Astrocyte of the hippocampus (primary cell): ENCODE results near the gene IL26.
"Not testable (repeated sequence)": the region's sequence is repeated elsewhere in the genome, so short reads cannot be mapped to it uniquely, and the experiment has no call there.

Experiments used
- DNase-seq: peaks from one replicate; pipeline ENCODE4 v3.0.0; 2011; ENCODE audit warnings: low read depth, low spot score

The IL26 gene

GRCh38 chr12:68199127-68199526 is 26.5 kb downstream of the IL26 start:
- DNase-seq, result no peak

GRCh38 chr12:68198507-68199086 is 27.0 kb downstream of the IL26 start:
- no peak for DNase-seq

DNA sequence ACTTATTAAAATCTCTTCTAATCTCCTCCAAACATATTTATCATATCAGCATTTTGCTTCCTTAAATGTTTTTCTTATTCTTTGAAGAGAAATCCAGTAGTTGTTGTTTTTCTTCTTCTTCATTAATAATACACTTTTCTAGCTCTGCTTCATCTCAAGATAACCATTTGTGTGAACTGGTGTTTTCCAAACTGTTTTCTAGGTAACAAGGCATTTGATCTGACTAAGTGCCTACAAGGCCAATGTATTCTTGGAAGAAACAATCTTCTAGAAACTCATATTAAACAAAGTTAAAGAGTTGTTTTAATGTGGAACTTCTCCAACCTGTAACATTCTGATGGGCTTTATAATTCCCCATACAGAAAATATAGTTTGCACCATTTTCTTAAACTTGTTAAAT is 35.3 kb downstream of the IL26 start:
- DNase-seq, result no peak

DNA sequence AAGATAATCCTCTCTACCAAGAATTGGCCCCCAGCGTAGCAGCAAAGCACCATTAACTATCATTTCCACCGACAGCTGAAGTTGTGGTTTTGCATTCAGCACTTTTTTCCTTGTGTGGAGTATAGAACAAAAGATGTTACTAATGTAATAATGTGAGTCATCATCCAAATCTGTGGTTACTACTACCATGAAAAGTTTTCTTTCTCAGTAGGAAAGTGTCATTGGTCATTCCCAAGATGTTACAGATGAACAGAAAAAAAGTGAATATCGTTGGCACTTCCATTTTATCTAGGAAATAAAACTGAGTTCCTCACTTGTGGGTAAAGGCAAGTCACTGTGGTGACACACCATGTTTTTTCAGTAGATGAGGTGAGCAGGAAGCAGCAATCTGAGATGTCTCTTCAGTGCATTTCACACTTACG is 35.8 kb downstream of the IL26 start:
- peak; percentile 74 for DNase-seq

GRCh38 chr12:68185598-68185997 is 40.0 kb downstream of the IL26 start:
- DNase-seq, result no peak

DNA sequence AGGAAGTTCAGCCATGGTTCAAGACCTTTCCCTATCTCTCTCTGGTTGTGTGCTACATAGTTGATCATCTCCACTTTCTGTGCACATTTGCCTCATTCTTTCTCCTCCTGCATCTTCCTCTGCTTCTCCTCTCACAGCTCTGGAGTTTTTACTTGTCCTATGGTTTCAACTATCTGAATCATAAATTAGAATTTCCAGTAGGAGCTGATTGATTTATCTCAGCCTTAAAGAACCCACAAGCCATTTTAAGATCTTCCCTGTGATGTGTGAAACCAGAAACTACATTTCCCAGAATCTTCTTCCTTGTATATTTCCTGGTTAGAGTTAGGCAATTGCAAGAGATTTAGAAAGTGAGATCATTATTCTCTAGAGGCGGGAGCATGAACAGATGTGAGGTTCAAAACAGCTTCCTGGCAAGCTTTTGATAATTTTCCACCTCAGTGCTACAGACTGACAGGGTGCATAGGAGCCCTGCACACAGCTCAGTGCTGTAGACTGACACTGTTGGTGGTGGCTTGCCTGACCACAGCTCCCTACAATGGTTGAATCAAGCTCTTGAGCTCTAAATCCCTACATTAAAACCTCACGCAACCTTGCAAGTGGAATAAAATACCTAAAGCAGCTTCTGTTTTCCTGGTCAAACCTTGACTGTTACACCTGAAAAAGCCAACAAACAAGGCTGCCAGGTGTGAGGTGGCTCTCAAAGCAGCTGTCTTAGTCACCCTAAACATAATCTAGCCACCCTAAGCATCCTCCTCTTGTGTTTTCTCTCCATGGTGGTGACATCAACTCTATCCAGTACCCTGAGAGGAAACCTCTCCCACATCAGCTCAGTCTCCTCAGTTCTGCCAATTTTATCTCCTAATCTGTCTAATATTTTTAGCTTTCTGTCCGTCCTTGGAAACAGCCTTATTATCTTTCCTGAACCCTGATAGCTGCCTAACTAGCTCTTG is 44.5 kb downstream of the IL26 start:
- DNase-seq, result peak; percentile 16

GRCh38 chr12:68178774-68179439 is 46.7 kb downstream of the IL26 start:
- DNase-seq, result no peak

DNA sequence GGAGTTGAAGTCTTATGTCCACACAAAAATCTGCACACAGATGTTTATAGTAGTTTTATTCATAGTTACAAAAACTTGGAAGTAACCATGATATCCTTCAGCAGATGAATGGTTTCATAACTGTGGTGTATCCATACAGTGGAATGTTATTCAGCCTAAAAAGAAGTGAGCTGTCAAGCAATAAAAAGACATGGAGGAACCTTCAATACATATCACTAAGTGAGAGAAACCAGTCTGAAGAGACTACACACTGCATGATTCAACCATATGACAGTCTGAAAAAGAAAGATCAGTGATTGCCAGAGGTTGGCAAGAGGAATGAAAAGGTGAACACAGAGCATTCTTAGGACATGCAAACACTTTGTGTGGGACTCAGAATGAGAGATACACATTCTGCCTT is 47.4 kb downstream of the IL26 start:
- no peak for DNase-seq

DNA sequence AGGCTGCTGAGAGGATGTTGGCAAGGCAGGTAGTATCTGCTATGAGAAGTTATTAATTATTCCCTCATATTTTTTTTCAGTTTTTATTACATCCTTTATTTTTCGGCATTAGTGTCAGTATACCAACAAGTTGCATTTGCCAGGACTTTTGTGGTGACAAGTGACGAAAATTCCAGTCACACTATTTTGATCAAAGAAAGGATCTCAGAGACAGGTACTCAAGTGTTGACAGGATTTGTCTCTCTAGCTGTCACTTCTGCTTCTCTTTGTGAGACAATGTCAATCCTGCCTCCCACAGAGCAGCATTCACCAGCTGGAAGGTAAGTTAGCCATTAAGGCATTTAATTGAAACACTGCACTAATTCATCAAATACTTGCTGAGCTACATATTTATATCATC is 48.0 kb downstream of the IL26 start:
- DNase-seq, result no peak

DNA sequence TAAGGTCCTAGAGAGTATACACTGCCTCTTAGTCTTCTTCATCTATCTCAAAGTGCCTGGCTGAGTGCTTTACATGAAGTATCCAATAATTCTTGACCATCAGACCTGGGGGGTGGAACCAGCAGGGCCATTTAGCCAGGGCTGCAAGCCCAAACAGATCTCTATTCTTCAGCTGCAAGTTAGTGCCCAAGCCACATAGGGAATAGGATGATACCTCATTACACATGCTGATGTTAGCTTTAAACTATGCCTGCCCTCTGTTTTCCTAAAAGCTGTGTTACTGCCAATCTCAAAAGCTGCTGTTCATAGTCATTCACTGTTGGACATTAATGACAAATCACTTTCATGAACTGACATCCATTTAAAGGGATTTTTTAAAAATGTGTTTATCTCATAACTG is 49.4 kb downstream of the IL26 start:
- peak; percentile 50 for DNase-seq

GRCh38 chr12:68175557-68176061 is 50.0 kb downstream of the IL26 start:
- peak; percentile 16 for DNase-seq

GRCh38 chr12:68174761-68175160 is 50.8 kb downstream of the IL26 start:
- not testable (repeated sequence) for DNase-seq

- no peak for DNase-seq
These were observed 51.8 kb downstream of the IL26 start for GRCh38 chr12:68173792-68174191.

DNA sequence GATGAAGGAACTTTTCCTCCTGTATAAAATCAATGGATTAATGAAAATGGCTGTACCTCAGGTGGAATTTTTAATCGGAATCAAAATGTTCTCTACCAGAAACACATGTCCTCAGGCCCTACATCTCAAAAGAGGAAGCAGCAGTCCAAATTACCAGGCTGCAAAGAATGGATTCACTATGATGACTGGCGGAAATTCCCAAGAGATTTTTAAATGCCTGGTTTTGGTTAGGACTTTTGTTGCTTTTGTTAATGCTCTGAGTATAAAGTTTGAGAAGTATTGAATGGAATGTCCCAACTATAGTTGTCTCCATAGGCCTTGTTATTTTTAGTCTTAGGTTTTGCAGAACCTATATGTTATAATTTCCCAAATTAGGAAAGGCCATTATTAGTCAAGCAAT is 54.9 kb downstream of the IL26 start:
- DNase-seq, result no peak

- DNase-seq, result no peak
These were observed 56.3 kb downstream of the IL26 start for GRCh38 chr12:68169213-68169889.

- DNase-seq, result no peak
These were observed 59.2 kb downstream of the IL26 start for GRCh38 chr12:68166317-68166831.

GRCh38 chr12:68163560-68164081 is 62.0 kb downstream of the IL26 start:
- DNase-seq, result no peak

GRCh38 chr12:68162374-68162773 is 63.2 kb downstream of the IL26 start:
- peak; percentile 41 for DNase-seq

- DNase-seq, result no peak
These were observed 65.8 kb downstream of the IL26 start, which contains the start of gene IFNG for GRCh38 chr12:68159681-68160304. IFNG (minus strand) TSS chr12:68159740; CDS start chr12:68159615, 125 bp downstream.

DNA sequence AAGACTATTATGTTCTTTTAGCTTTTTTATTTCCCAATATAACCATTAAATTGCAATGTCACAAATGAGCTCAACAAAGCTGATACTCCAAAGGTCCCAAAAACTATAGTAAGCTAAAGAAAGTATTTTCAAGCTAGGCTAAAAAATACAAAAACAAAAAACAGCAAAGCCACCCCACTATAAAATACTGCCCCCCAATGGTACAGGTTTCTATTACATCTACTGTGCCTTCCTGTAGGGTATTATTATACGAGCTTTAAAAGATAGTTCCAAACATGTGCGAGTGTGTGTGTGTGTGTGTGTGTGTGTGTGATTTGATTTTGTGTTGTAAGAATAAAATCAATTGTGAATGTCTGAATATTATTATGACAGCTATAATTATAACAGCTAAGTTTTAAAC is 67.2 kb downstream of the IL26 start:
- DNase-seq, result no peak

GRCh38 chr12:68157380-68157779 is 68.2 kb downstream of the IL26 start:
- no peak for DNase-seq
